HG02571 (cell line): ENCODE results near the gene IDNK.
"Not testable (repeated sequence)": the region's sequence is repeated elsewhere in the genome, so short reads cannot be mapped to it uniquely, and the experiment has no call there.

ENCODE experiments used
- ATAC-seq: cut with Tn5 transposase; IDR thresholded peaks from one replicate; pipeline ENCODE4 v1.9.1; 2021; ENCODE audit warnings: mild to moderate bottlenecking, moderate library complexity; ENCODE audit not compliant: unreplicated experiment

IDNK gene

GRCh38 chr9:83622939-83623678, at the start of gene IDNK:
IDNK (plus strand) TSS chr9:83623143; CDS start chr9:83623172, 29 bp downstream.
- peak; percentile 87 for ATAC-seq

GRCh38 chr9:83574482-83574881, 48.5 kb upstream of the IDNK start:
- ATAC-seq, result no peak

- ATAC-seq, result no peak
Measured at GRCh38 chr9:83582029-83582428, 40.9 kb upstream of the IDNK start.

- ATAC-seq, result no peak
Measured at GRCh38 chr9:83583151-83584014, 39.6 kb upstream of the IDNK start.

GRCh38 chr9:83584995-83585394, 37.9 kb upstream of the IDNK start:
- ATAC-seq, result no peak

GRCh38 chr9:83588256-83588655, 34.7 kb upstream of the IDNK start:
- ATAC-seq, result no peak

GRCh38 chr9:83596899-83597504, 25.9 kb upstream of the IDNK start:
- no peak for ATAC-seq

- no peak for ATAC-seq
Measured at GRCh38 chr9:83598487-83598886, 24.5 kb upstream of the IDNK start.

GRCh38 chr9:83599071-83599470, 23.9 kb upstream of the IDNK start:
- no peak for ATAC-seq

GRCh38 chr9:83601463-83601862, 21.5 kb upstream of the IDNK start:
- no peak for ATAC-seq

- not testable (repeated sequence) for ATAC-seq
Measured at GRCh38 chr9:83607620-83608019, 15.3 kb upstream of the IDNK start.

GRCh38 chr9:83613298-83613697, 9.6 kb upstream of the IDNK start:
- not testable (repeated sequence) for ATAC-seq

GRCh38 chr9:83617299-83617698, 5.6 kb upstream of the IDNK start:
- ATAC-seq, result no peak

- ATAC-seq, result no peak
Measured at GRCh38 chr9:83620841-83621636, 1.9 kb upstream of the IDNK start.

- ATAC-seq, result peak; percentile 58
Measured at GRCh38 chr9:83622433-83622938, 457 bp upstream of the IDNK start.

- peak; percentile 12 for ATAC-seq
Measured at GRCh38 chr9:83623679-83624076, 735 bp downstream of the IDNK start.

- no peak for ATAC-seq
Measured at GRCh38 chr9:83625178-83625577, 2.2 kb downstream of the IDNK start.

GRCh38 chr9:83628540-83628939, 5.6 kb downstream of the IDNK start:
- ATAC-seq, result no peak

GRCh38 chr9:83629433-83630104, 6.6 kb downstream of the IDNK start:
- ATAC-seq, result no peak

- ATAC-seq, result no peak
Measured at GRCh38 chr9:83630938-83631457, 8.1 kb downstream of the IDNK start.
